GM20000 (cell line): ENCODE measurements around the gene SF3B2.

Experiments
- DNase-seq: peaks from one replicate; pipeline ENCODE4 v3.0.0; 2012; ENCODE audit warnings: low spot score
- TF ChIP-seq, protein P1 (sequence below): IDR thresholded peaks from 2 replicates; pipeline ENCODE4 v1.5.1; 2012; ENCODE audit warnings: mild to moderate bottlenecking, control low read depth; ENCODE audit errors: extremely low read depth, missing control alignments

Gene SF3B2

DNA sequence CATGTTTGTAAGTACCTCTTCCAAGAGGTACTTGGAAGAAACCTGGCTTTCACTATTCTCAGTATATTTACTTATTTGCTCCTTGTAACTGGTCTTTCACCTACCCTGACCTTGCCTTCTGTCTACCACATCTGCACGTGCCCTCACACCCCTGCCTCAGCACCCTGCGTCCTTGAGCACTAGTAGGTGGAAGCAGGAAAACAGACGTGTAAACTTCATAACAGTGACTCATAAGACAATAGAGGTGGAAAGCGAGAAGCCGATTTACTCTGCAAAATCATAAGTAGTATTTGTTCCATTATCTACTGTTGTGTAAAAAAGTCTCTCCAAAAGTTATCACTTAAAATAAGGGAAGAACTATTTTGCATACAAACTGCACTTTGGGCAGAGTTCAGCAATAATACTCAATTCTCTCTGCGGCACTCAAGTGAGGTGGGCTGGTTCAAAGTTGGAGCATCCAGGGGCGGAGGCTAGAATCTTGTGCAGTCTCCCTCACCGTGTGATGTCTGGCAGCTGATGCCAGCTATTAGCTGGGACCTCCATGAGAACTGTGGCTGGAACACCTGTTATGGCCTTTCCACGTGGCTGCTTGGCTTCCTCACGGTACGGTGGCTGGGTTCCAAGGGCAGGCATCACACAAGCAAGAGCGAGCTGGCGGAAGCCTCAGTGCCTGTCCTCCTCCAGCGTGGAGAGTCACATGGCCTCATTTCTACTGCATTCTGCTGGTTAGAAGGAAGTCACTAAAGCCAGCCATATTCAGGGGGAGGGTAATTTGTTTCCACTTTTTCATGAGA lies 48.3 kb downstream of the SF3B2 start:
- TF ChIP-seq, protein P1, sequence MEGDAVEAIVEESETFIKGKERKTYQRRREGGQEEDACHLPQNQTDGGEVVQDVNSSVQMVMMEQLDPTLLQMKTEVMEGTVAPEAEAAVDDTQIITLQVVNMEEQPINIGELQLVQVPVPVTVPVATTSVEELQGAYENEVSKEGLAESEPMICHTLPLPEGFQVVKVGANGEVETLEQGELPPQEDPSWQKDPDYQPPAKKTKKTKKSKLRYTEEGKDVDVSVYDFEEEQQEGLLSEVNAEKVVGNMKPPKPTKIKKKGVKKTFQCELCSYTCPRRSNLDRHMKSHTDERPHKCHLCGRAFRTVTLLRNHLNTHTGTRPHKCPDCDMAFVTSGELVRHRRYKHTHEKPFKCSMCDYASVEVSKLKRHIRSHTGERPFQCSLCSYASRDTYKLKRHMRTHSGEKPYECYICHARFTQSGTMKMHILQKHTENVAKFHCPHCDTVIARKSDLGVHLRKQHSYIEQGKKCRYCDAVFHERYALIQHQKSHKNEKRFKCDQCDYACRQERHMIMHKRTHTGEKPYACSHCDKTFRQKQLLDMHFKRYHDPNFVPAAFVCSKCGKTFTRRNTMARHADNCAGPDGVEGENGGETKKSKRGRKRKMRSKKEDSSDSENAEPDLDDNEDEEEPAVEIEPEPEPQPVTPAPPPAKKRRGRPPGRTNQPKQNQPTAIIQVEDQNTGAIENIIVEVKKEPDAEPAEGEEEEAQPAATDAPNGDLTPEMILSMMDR = no peak
- DNase-seq = peak; percentile 61

DNA sequence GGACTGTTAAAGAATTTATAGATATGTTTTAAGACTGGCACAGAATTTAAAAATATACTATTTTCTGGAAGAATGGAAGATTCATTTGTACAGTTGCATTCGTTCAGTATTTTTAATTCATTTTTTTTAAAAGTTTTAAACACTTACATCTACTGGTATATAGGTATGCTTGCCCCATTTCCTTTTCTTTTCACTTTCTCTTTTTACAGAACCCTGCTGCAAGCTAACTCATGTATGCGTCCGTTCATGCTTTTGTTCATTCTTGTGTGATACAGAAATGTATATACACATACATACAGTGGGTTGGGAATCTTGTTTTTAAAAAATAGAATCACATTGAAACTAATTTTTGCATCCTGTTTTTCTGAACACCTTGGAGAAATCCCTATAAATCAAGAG lies 48.9 kb downstream of the SF3B2 start:
- DNase-seq = no peak
- TF ChIP-seq, protein P1 = no peak

DNA sequence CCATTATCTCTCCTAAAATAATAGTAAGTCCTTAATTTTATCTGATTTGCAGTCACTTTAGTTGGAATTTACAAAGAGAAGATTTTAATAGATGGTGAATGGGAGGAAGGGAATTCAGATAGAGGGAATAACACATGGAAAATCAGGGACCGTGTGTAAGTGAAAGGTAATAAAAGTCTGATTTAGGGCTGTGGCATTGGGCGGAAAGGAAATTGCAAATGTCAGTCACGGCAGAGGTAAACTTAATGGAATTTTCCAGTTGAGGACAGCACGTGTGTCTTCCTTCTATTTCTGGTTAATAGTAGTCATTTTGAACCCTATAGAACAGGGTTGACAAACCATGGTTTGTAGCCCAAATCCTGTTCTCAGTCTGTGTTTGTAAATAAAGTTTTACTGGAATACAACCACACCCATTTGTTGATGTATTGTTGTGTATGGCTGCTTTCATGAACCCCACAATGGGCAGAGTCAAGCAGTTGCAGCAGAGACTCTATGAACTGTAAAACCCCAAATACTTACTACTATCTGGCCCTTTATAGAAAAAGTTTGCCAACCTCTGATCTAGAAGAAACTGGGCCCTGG lies 52.0 kb downstream of the SF3B2 start:
- TF ChIP-seq, protein P1 = no peak
- no peak for DNase-seq

DNA sequence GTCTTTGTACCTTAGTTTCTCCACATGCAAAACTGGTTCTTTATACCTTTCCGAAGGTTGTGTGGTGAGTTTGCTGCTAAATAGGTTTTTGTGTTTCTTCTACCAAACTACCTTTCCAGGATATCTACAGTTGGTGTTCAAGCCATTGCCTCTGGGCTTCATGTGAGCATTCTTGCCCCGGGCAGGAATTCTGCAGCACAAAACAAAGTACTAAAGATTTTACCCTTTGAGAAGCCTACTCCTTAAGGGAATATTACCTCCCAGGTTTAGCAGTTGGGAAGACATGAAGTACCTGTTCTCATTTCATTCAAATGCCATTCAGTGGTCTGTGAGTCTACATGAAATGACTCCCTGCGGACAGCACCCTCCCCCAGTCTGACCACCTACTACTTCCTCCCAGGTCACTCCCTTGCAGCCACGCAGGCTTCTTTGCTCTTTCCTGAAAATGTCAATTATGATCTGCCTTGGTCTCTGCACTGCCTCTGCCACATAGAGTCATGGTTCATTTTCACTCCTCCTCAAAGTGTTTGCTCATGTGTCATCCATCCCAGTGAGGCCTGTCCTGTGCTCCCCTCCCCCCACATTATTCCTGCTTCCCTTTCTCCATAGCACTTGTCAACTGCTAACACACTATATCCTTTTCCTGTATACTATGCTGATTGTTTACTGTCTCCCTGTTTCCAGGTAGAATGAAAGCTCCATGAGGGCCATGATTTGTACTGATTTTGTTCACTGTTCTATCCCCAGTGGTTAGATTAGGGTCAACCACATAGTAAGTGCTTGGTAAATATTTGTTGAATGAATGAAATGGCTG lies 54.8 kb downstream of the SF3B2 start:
- TF ChIP-seq, protein P1 = no peak
- peak; percentile 25 for DNase-seq

DNA sequence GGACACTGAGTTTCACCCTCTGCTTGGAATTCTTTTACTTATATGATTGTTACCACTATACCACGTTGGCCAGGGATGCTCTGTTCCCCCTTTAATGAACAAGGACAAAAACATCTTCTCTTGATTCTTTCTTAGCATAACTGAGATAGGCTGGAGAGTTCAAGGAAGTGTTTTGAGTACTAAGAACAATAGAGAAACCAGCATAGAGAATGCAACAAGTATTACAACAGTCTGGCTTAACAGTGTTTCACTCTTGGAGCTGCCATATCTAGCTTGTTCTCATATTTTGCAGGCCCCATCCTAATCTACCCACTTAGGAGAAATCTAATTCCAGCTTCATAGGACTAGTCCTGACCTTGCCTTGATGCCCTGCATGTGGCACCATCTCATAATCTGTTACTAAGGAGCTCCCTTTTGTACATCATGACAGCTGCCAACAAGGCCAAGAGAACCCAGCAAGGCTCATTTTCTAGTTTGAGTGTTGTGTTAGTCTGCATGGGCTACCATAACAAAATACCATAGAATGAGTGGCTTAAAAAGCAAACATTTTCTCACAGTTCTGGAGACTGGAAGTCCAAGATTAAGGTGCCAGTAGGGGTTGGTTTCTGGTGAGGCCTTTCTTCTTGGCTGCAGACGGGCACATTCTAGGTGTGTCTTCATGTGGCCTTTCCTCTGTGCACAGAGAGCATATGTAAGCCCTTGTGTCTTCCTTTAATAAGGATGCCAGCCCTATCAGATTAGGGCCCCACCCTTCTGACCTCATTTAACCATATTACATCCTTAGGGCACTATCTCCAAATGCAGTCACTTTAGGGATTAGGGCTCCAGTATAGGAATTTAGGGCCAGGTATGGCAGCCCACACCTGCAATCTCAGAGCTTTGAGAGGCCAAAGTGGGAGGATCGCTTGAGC lies 55.7 kb downstream of the SF3B2 start:
- TF ChIP-seq, protein P1 = no peak
- no peak for DNase-seq

DNA sequence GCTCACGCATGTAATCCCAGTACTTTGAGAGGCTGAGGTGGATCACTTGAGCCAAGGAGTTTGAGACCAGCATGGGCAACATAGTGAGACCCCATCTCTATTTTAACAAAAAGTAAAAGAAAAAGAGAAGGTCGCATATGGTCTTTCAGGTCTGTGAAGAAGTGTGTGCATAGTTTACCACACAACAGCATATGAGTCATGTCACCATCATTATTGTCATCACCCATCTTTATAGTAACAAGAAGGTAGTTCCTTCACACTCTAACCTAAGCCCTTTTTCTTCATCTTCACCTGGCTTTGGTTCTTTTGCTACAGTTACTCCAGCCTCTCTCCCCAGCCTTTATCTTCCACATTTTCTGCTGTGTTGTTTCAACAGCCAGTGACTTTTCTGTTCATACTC lies 57.1 kb downstream of the SF3B2 start:
- no peak for DNase-seq
- TF ChIP-seq, protein P1 = no peak
